OCI-LY3 (cell line): ENCODE measurements around the gene IPCEF1.

ENCODE experiments used
- EZH2phosphoT487 ChIP-seq: fragments of 200-600 bp; shearing (Covaris generic); IDR thresholded peaks from 2 replicates; pipeline ENCODE4 v1.6.1; 2018; ENCODE audit warnings: antibody characterized with exemption, mixed run types, low read depth
- TF ChIP-seq, protein P1 (sequence below): fragments of 200-600, 300-600 bp; sonication (generic); IDR thresholded peaks from 2 replicates; pipeline ENCODE4 v1.5.1; 2014; ENCODE audit warnings: antibody characterized with exemption, low read length, low read depth

DNA sequence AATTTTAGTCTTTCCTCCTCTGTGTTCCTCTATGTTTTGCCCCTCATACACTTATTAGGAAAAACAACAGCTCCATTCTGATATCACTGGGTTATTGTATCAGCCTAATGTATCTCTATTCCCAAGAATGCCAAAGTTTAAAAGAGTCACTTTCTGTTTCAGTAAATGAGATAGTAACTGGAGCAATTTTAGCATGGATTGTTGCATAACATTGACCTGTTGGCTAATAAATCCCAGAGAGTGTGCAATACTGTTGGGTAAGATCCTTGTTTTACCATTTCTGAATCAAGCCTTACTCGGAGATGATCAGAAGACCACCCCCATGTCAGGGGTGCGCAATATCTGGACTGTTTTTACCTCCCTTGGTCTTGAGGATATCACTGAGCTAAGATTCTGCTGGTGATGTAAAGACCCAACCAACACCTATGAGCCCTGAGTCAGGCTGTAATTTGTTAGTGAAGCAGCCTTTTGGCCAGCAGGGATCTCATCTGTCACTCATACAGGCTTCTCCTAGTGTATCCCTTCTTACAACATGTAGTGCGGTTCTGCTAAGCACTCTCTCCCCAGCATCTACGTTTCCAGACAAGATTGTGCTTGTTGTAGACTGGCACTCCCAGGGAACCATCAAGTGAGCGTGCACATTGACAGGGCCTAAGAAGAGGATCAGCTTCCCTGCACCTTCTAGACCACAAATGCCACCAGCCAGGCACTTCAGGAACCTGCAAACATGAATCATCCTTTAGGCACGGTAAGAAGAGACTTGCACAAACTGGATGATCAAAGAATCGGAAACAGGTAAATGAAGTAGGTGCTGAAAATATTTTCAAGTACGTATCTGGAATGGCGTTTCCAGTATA, 11.5 kb upstream of the IPCEF1 start:
- TF ChIP-seq, protein P1, sequence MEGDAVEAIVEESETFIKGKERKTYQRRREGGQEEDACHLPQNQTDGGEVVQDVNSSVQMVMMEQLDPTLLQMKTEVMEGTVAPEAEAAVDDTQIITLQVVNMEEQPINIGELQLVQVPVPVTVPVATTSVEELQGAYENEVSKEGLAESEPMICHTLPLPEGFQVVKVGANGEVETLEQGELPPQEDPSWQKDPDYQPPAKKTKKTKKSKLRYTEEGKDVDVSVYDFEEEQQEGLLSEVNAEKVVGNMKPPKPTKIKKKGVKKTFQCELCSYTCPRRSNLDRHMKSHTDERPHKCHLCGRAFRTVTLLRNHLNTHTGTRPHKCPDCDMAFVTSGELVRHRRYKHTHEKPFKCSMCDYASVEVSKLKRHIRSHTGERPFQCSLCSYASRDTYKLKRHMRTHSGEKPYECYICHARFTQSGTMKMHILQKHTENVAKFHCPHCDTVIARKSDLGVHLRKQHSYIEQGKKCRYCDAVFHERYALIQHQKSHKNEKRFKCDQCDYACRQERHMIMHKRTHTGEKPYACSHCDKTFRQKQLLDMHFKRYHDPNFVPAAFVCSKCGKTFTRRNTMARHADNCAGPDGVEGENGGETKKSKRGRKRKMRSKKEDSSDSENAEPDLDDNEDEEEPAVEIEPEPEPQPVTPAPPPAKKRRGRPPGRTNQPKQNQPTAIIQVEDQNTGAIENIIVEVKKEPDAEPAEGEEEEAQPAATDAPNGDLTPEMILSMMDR = no peak
- TF ChIP-seq EZH2phosphoT487 = no peak
